HCT116 (cell line): ENCODE measurements around the gene FAAP100. TPM values are rescaled to one million over a fixed set of nuclear protein-coding genes. Genes with fewer than 3 reads are reported as not detected.

Source experiments
- ATAC-seq: fragments of 200-7000 bp; cut with Tn5 transposase; 2 replicates; pipeline ENCODE4 v1.9.1; 2020; ENCODE audit warnings: mild to moderate bottlenecking, moderate library complexity
- BruUV-seq: library from RNA; stranded (reverse); fragments of 400-500 nt; replicated peaks from 2 replicates; lab custom pipeline; 2021; lab: Mats Ljungman, UMichigan
- CTCF ChIA-PET: fragments of 300-600 bp; sonication (Branson Sonifier 250); formaldehyde crosslinking; loops from one replicate; lab custom pipeline; 2021; ENCODE audit warnings: antibody characterized with exemption; lab: Charles Lee
- POLR2A ChIA-PET: fragments of 300-600, 350-600 bp; sonication (Branson Sonifier 250); formaldehyde crosslinking; loops from one replicate; lab custom pipeline; 2021; ENCODE audit warnings: antibody characterized with exemption; lab: Charles Lee
- RAD21 ChIA-PET, 2 experiments: fragments of 300-600 bp; sonication (Branson Sonifier 250); formaldehyde crosslinking; loops; one replicate each; lab custom pipeline; 2023; ENCODE audit warnings: low total read pairs in 2 of 2; ENCODE audit not compliant: uncharacterized antibody in 2 of 2, unreplicated experiment in 2 of 2, low non-redundant PET in 1 of 2; lab: Charles Lee
- DNase-seq: peaks from one replicate; pipeline ENCODE4 v3.0.0-alpha.2; 2010; ENCODE audit warnings: low read depth, low spot score
- H2AFZ ChIP-seq: fragments of 200-600 bp; shearing (Covaris generic), sonication (generic); 2 replicates; pipeline ENCODE4 v1.6.1; 2017; ENCODE audit warnings: low read depth, mixed run types, mixed read lengths, antibody characterized with exemption, low read length; ENCODE audit not compliant: poor library complexity, severe bottlenecking
- H3K27ac ChIP-seq: 2 replicates; pipeline ENCODE4 v1.5.1; 2012; ENCODE audit warnings: low read depth, low read length
- H3K27me3 ChIP-seq: fragments of 200-600 bp; sonication (generic); 2 replicates; pipeline ENCODE4 v1.6.1; 2016; ENCODE audit warnings: mixed run types, low read length, mixed read lengths; ENCODE audit not compliant: insufficient read depth
- H3K36me3 ChIP-seq, 2 experiments: fragments of 200-500 bp in 1 of 2; fragments of 200-600 bp in 1 of 2; sonication (Bioruptor generic) in 1 of 2; sonication (generic) in 1 of 2; 2 replicates each; pipeline versions ENCODE4 v1.5.1 to v1.6.1; 2014 to 2016; ENCODE audit warnings: low read length in 2 of 2, inconsistent platforms in 1 of 2, mixed read lengths in 1 of 2, mixed run types in 1 of 2; ENCODE audit not compliant: insufficient read depth in 2 of 2, control insufficient read depth in 1 of 2
- H3K4me1 ChIP-seq, 2 experiments: fragments of 200-600 bp in 1 of 2; sonication (generic) in 1 of 2; 2 replicates each; pipeline versions ENCODE4 v1.5.1 to v1.6.1; 2012 to 2017; ENCODE audit warnings: low read length in 2 of 2, inconsistent platforms in 1 of 2, mild to moderate bottlenecking in 1 of 2, mixed read lengths in 1 of 2, mixed run types in 1 of 2, moderate library complexity in 1 of 2; ENCODE audit not compliant: insufficient read depth in 2 of 2, control insufficient read depth in 1 of 2
- H3K4me2 ChIP-seq: fragments of 200-600 bp; sonication (generic); 2 replicates; pipeline ENCODE4 v1.6.1; 2017; ENCODE audit warnings: mixed run types, low read length, mixed read lengths
- H3K4me3 ChIP-seq, 2 experiments: fragments of 200-600 bp in 1 of 2; sonication (generic) in 1 of 2; replicated peaks in 1 of 2; 2 replicates each; pipeline ENCODE4 v1.5.1; 2011 to 2016; ENCODE audit warnings: low read length in 2 of 2, control low read depth in 1 of 2, low read depth in 1 of 2, mild to moderate bottlenecking in 1 of 2, mixed read lengths in 1 of 2, mixed run types in 1 of 2
- H3K79me2 ChIP-seq: fragments of 200-600 bp; sonication (generic); 2 replicates; pipeline ENCODE4 v1.6.1; 2017; ENCODE audit warnings: mild to moderate bottlenecking, mixed run types, low read length, moderate library complexity, mixed read lengths; ENCODE audit not compliant: insufficient read depth
- H3K9ac ChIP-seq: fragments of 200-600 bp; sonication (generic); 2 replicates; pipeline ENCODE4 v1.6.1; 2016; ENCODE audit warnings: low read length, mixed read lengths
- H3K9me2 ChIP-seq: fragments of 200-600 bp; sonication (generic), shearing (Covaris generic); 2 replicates; pipeline ENCODE4 v1.6.1; 2017; ENCODE audit warnings: mixed run types, mild to moderate bottlenecking, moderate library complexity; ENCODE audit not compliant: insufficient read depth
- H3K9me3 ChIP-seq, 2 experiments: fragments of 200-500 bp in 1 of 2; fragments of 200-600 bp in 1 of 2; sonication (Bioruptor generic) in 1 of 2; sonication (generic) in 1 of 2; 2 replicates each; pipeline ENCODE4 v1.6.1; 2014 to 2017; ENCODE audit warnings: low read length in 2 of 2, mixed read lengths in 2 of 2, inconsistent platforms in 1 of 2, low read depth in 1 of 2, mild to moderate bottlenecking in 1 of 2, mixed run types in 1 of 2, moderate library complexity in 1 of 2; ENCODE audit not compliant: control insufficient read depth in 1 of 2, insufficient read depth in 1 of 2
- H4K20me1 ChIP-seq: fragments of 200-600 bp; sonication (generic), shearing (Covaris generic); 2 replicates; pipeline ENCODE4 v1.6.1; 2017; ENCODE audit warnings: mixed run types, mild to moderate bottlenecking, moderate library complexity; ENCODE audit not compliant: insufficient read depth
- CBX3 ChIP-seq: IDR thresholded peaks from 2 replicates; pipeline ENCODE4 v1.6.1; 2012; ENCODE audit warnings: low read depth
- CEBPB ChIP-seq: IDR thresholded peaks from 2 replicates; pipeline ENCODE4 v1.6.1; 2012; ENCODE audit warnings: low read depth
- ELF1 ChIP-seq: IDR thresholded peaks from 2 replicates; pipeline ENCODE4 v1.6.1; 2012; ENCODE audit warnings: low read depth, borderline replicate concordance
- EZH2phosphoT487 ChIP-seq: fragments of 200-600 bp; IDR thresholded peaks from 2 replicates; pipeline ENCODE4 v1.6.1; 2018; ENCODE audit warnings: antibody characterized with exemption, borderline replicate concordance
- RAD21 ChIP-seq: IDR thresholded peaks from 2 replicates; pipeline ENCODE4 v1.6.1; 2012; ENCODE audit warnings: low read depth, mild to moderate bottlenecking
- REST ChIP-seq: IDR thresholded peaks from 2 replicates; pipeline ENCODE4 v1.6.1; 2012; ENCODE audit warnings: low read depth
- SIN3A ChIP-seq: IDR thresholded peaks from 2 replicates; pipeline ENCODE4 v1.6.1; 2012; ENCODE audit warnings: low read depth
- SRF ChIP-seq: IDR thresholded peaks from 2 replicates; pipeline ENCODE4 v1.6.1; 2012; ENCODE audit warnings: low read depth
- TCF7L2 ChIP-seq: IDR thresholded peaks from 2 replicates; pipeline ENCODE4 v1.7.0; 2011; ENCODE audit warnings: borderline replicate concordance, inconsistent platforms; ENCODE audit not compliant: insufficient read depth, insufficient read length; ENCODE audit errors: extremely low read depth
- YY1 ChIP-seq: IDR thresholded peaks from 2 replicates; pipeline ENCODE4 v1.6.1; 2011; ENCODE audit warnings: low read length, low read depth, moderate library complexity, mild to moderate bottlenecking; ENCODE audit not compliant: insufficient replicate concordance; ENCODE audit errors: extremely low read depth
- ZFX ChIP-seq: fragments of 450-650 bp; IDR thresholded peaks from 2 replicates; pipeline ENCODE4 v1.6.1; 2017
- ZNF274 ChIP-seq: fragments of 200-500 bp; sonication (Bioruptor generic); IDR thresholded peaks from 2 replicates; pipeline ENCODE4 v1.6.1; 2014; ENCODE audit warnings: mild to moderate bottlenecking, low read depth, low read length, inconsistent platforms
- intact Hi-C: fragments of 100-400 bp; cut with micrococcal nuclease; formaldehyde crosslinking; loops from 2 replicates; pipeline ENCODE4 v1.10.0; 2022
- total RNA-seq: library from RNA; stranded (reverse); gene quantifications from one replicate; pipeline ENCODE4 v1.2.1, GENCODE V29; 2021; ENCODE audit not compliant: unreplicated experiment

The FAAP100 gene
- total RNA-seq, 1 experiment from 2014 or later: 53.4 TPM

- ChIA-PET CTCF (no interaction called here), RAD21 (interaction anchor here in 1 of 2 experiments (0.7 kb wide), 1 partner anchor 100 kb away, joined by 4 read pairs; no protein-coding TSS in a partner anchor), POLR2A (interaction anchor here (1.1 kb wide), 1 partner anchor 10 kb away, joined by 5 read pairs; no protein-coding TSS in a partner anchor)
- Histone ChIP-seq H3K27ac (peak overlapping the region; percentile 40), H2AFZ (no peak overlapping the region), H3K4me3 (no peak overlapping the region), H3K4me2 (peak overlapping the region; percentile 45), H3K9me3 (no peaks in the 10 kb centered on the region), H4K20me1 (peaks cover 8% of the 10 kb centered on the region), H3K36me3 (peaks cover 29 to 51% of the 10 kb centered on the region in 2 experiments), H3K27me3 (no peaks in the 10 kb centered on the region), H3K9me2 (no peaks in the 10 kb centered on the region), H3K9ac (no peak overlapping the region), H3K4me1 (peaks cover 24 to 42% of the 10 kb centered on the region in 2 experiments), H3K79me2 (peaks cover 79% of the 10 kb centered on the region)
- no peak for DNase-seq
- intact Hi-C loops: no loop called here
- BruUV-seq: no TSS peak
- no peak for TF ChIP-seq YY1
- no peak for TF ChIP-seq EZH2phosphoT487
- no peak for TF ChIP-seq TCF7L2
- TF ChIP-seq RAD21: no peak
- no peak for TF ChIP-seq REST
- TF ChIP-seq SIN3A: no peak
- no peak for TF ChIP-seq SRF
- no peak for TF ChIP-seq ZFX
- no peak for TF ChIP-seq ZNF274
- TF ChIP-seq ELF1: no peak
- no peak for TF ChIP-seq CBX3
- no peak for TF ChIP-seq CEBPB
- ATAC-seq: peak; percentile 76
Measured at GRCh38 chr17:81576621-81577277, 24.6 kb upstream of the FAAP100 start.
